HEK293T (cell line): ENCODE measurements around the gene RBFOX2.
"Not testable (repeated sequence)": the region's sequence is repeated elsewhere in the genome, so short reads cannot be mapped to it uniquely, and the experiment has no call there.

Source experiments
- BHLHE40 ChIP-seq: fragments of 450-650 bp; IDR thresholded peaks from 2 replicates; pipeline ENCODE4 v1.6.1; 2016; ENCODE audit warnings: mild to moderate bottlenecking, moderate library complexity, borderline replicate concordance
- FOXA1 ChIP-seq: fragments of 450-650 bp; IDR thresholded peaks from 2 replicates; pipeline ENCODE4 v1.6.1; 2016; ENCODE audit warnings: mild to moderate bottlenecking
- FOXK2 ChIP-seq: fragments of 450-650 bp; IDR thresholded peaks from 2 replicates; pipeline ENCODE4 v1.6.1; 2016; ENCODE audit warnings: mild to moderate bottlenecking
- SP1 ChIP-seq: fragments of 450-650 bp; IDR thresholded peaks from 2 replicates; pipeline ENCODE4 v1.6.1; 2017
- SUZ12 ChIP-seq: fragments of 450-650 bp; IDR thresholded peaks from 2 replicates; pipeline ENCODE4 v1.6.1; 2016; ENCODE audit warnings: mild to moderate bottlenecking
- TF ChIP-seq, protein P1 (sequence below): fragments of 450-650 bp; IDR thresholded peaks from 2 replicates; pipeline ENCODE4 v1.6.1; 2016

DNA sequence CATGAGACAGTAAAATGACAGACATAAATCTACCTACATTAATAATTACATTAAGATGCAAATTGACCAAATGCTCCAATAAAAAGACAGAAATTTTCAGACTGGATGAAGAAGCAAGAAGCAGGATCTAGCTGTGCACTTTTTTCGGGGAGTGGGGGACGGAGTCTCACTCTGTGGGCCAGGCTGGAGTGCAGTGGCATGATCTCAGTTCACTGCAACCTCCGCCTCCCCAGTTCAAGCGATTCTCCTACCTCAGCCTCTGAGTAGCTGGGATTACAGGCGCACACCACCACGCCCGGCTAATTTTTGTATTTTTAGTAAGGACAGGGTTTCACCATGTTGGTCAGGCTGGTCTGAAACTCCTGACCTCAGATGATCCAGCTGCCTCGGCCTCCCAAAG, 222.0 kb downstream of the RBFOX2 start:
- not testable (repeated sequence) for TF ChIP-seq FOXA1, BHLHE40, SP1, FOXK2, SUZ12
- TF ChIP-seq, protein P1, sequence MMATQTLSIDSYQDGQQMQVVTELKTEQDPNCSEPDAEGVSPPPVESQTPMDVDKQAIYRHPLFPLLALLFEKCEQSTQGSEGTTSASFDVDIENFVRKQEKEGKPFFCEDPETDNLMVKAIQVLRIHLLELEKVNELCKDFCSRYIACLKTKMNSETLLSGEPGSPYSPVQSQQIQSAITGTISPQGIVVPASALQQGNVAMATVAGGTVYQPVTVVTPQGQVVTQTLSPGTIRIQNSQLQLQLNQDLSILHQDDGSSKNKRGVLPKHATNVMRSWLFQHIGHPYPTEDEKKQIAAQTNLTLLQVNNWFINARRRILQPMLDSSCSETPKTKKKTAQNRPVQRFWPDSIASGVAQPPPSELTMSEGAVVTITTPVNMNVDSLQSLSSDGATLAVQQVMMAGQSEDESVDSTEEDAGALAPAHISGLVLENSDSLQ = not testable (repeated sequence)
